ENCODE measurements around the gene ACTR8. TPM values are rescaled to one million over a fixed set of nuclear protein-coding genes. Genes with fewer than 3 reads are reported as not detected.

ACTR8 gene
- total RNA-seq, 1 experiment from 2014 or later = 37.1 TPM

DNA sequence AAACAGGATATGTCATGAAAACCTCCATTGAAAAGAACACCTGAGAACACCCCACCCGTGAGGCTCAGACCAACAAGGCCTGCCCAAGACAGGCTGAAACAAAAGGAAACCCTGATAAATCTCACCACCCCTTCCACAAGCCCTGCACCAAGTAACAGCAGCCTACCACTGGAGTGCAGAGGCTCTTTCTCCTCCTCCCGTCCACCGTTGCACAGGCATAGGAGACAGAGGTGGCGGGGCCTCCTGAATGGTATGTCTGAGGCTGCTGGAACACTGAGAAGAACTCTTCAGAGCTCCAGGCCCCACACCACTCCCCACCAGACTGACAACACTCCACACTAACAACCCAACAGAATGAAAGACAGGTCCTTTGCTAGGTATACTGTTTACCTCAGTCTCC, 57.2 kb downstream of the ACTR8 start:
- intact Hi-C loops (cut with micrococcal nuclease) = no loop called here
- no TSS peak for BruUV-seq (replicated peaks)
- no peak for DNase-seq (ENCODE audit: unreplicated experiment)
- Mint-ChIP-seq H3K4me1 (ENCODE audit: insufficient read depth, unreplicated experiment) (peaks cover 6% of the 10 kb centered on the region), H3K9me3 (ENCODE audit: unreplicated experiment) (no peaks in the 10 kb centered on the region), H3K27ac (ENCODE audit: low read depth, unreplicated experiment) (no peak overlapping the region), H3K4me3 (ENCODE audit: unreplicated experiment) (no peak overlapping the region), H3K36me3 (ENCODE audit: insufficient read depth, unreplicated experiment) (peaks cover 6% of the 10 kb centered on the region), H3K27me3 (ENCODE audit: insufficient read depth, unreplicated experiment) (no peaks in the 10 kb centered on the region)
- TF ChIP-seq, protein P1, sequence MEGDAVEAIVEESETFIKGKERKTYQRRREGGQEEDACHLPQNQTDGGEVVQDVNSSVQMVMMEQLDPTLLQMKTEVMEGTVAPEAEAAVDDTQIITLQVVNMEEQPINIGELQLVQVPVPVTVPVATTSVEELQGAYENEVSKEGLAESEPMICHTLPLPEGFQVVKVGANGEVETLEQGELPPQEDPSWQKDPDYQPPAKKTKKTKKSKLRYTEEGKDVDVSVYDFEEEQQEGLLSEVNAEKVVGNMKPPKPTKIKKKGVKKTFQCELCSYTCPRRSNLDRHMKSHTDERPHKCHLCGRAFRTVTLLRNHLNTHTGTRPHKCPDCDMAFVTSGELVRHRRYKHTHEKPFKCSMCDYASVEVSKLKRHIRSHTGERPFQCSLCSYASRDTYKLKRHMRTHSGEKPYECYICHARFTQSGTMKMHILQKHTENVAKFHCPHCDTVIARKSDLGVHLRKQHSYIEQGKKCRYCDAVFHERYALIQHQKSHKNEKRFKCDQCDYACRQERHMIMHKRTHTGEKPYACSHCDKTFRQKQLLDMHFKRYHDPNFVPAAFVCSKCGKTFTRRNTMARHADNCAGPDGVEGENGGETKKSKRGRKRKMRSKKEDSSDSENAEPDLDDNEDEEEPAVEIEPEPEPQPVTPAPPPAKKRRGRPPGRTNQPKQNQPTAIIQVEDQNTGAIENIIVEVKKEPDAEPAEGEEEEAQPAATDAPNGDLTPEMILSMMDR (IDR thresholded peaks at IDR 0.05; ENCODE audit: unreplicated experiment) = no peak
- ChIA-PET CTCF (no interaction called here), POLR2A (no interaction called here)

DNA sequence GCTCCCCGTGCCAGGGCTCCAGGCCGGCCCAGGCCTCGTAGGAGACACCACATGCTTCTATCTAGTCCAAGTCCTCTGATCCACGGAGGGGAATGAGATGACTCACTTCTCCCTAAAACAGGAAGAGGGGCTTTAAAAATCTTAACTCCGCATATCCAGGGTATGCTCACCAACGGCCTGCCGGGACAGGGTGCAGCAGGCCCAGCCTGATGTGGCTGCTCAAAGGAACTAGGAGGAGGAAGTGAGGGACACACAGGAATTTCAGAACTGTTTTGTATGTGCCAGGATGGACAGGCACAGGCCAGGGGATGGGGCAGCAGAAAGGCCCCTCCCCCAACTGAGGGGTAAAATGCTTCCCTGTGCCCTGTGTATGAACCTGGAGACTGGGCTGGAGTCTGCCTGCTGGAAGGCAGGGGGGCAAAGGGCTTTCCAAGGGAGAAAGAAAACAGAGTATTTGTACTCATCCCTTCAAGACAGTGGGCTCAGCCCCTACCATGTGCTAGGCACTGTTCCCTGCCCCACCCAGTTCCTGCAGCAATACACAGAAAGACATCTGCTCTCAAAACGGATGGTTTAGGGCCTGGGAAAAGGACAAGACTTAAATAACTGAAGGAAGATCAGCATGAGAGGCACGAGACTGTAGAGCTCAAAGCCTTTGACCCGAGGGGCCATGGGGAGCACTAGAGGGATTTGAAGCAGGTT, 57.8 kb downstream of the ACTR8 start:
- Mint-ChIP-seq H3K36me3 (ENCODE audit: insufficient read depth, unreplicated experiment) (peaks cover 6% of the 10 kb centered on the region), H3K4me3 (ENCODE audit: unreplicated experiment) (no peak overlapping the region), H3K9me3 (ENCODE audit: unreplicated experiment) (no peaks in the 10 kb centered on the region), H3K4me1 (ENCODE audit: insufficient read depth, unreplicated experiment) (peaks cover 6% of the 10 kb centered on the region), H3K27ac (ENCODE audit: low read depth, unreplicated experiment) (no peak overlapping the region), H3K27me3 (ENCODE audit: insufficient read depth, unreplicated experiment) (no peaks in the 10 kb centered on the region)
- ChIA-PET CTCF (no interaction called here), POLR2A (no interaction called here)
- no TSS peak for BruUV-seq (replicated peaks)
- intact Hi-C loops (cut with micrococcal nuclease) = no loop called here
- no peak for DNase-seq (ENCODE audit: unreplicated experiment)
- TF ChIP-seq, protein P1 (IDR thresholded peaks at IDR 0.05; ENCODE audit: unreplicated experiment) = no peak

DNA sequence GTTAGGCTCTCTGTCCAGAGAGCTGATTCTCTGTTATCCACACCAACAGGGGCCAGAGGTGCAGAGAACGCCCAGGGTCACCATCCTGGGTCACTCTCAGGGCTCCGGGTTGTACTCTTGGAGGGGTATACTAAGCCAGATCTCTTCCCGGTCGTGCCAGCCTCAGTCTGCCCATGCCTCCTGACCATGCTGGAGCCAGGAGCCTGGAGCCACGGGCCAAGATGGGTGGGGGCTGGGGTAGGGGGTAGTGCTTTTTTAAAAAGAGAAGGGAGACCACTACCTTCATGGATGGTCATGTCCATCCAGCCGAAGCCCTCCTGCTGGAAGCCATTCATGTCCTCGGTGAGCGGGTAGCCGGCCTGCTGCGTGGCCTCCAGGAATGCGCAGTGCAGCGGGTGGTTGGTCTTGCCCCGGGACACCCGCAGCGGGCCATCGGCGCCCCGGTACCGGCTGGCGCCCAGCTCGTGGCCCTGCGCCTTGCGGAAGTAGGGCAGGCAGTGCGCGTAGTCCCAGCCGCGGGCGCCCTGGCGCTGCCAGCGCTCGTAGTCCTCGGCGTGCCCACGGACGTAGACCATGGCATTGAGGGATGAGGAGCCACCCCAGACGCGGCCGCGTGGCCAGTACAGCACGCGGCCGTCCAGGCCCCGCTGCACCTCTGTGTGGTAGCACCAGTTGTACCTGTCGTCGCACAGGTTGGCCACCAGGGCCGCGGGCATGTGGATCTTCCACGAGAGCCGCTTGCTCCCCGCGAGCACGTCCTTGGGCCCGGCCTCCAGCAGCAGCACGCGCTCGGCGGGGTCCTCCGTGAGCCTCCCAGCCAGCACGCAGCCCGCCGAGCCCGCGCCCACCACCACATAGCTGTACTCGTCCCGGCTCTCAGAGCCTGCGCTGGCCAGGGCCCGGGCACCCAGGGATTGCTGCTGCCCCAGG, 58.7 kb downstream of the ACTR8 start:
- H3K4me3 Mint-ChIP-seq (ENCODE audit: unreplicated experiment) = no peak overlapping the region
- POLR2A ChIA-PET = no interaction called here
- DNase-seq (ENCODE audit: unreplicated experiment) = no peak
- H3K36me3 Mint-ChIP-seq (ENCODE audit: insufficient read depth, unreplicated experiment) = peaks cover 6% of the 10 kb centered on the region
- intact Hi-C loops (cut with micrococcal nuclease) = no loop called here
- no TSS peak for BruUV-seq (replicated peaks)
- H3K9me3 Mint-ChIP-seq (ENCODE audit: unreplicated experiment) = no peaks in the 10 kb centered on the region
- H3K27ac Mint-ChIP-seq (ENCODE audit: low read depth, unreplicated experiment) = no peak overlapping the region
- peaks cover 6% of the 10 kb centered on the region for H3K4me1 Mint-ChIP-seq (ENCODE audit: insufficient read depth, unreplicated experiment)
- H3K27me3 Mint-ChIP-seq (ENCODE audit: insufficient read depth, unreplicated experiment) = no peaks in the 10 kb centered on the region
- CTCF ChIA-PET = no interaction called here
- TF ChIP-seq, protein P1 (IDR thresholded peaks at IDR 0.05; ENCODE audit: unreplicated experiment) = no peak

- peak overlapping the region; percentile 80 for H3K27ac Mint-ChIP-seq (ENCODE audit: low read depth, unreplicated experiment)
- H3K4me3 Mint-ChIP-seq (ENCODE audit: unreplicated experiment) = no peak overlapping the region
- POLR2A ChIA-PET = interaction anchor here (1.1 to 1.2 kb wide), 2 partner anchors 49 to 69 kb away, joined by 3 to 4 read pairs; partner anchors contain the start of gene SELENOK
- DNase-seq (ENCODE audit: unreplicated experiment) = no peak
- no TSS peak for BruUV-seq (replicated peaks)
- no peaks in the 10 kb centered on the region for H3K9me3 Mint-ChIP-seq (ENCODE audit: unreplicated experiment)
- no peaks in the 10 kb centered on the region for H3K27me3 Mint-ChIP-seq (ENCODE audit: insufficient read depth, unreplicated experiment)
- CTCF ChIA-PET = interaction anchor here (0.6 to 0.7 kb wide), 3 partner anchors 69 to 144 kb away, joined by 3 to 4 read pairs (median 3); no protein-coding TSS in a partner anchor
- peaks cover 6% of the 10 kb centered on the region for H3K36me3 Mint-ChIP-seq (ENCODE audit: insufficient read depth, unreplicated experiment)
- TF ChIP-seq, protein P1 (IDR thresholded peaks at IDR 0.05; ENCODE audit: unreplicated experiment) = no peak
- intact Hi-C loops (cut with micrococcal nuclease) = no loop called here
- H3K4me1 Mint-ChIP-seq (ENCODE audit: insufficient read depth, unreplicated experiment) = peaks cover 6% of the 10 kb centered on the region
Observed at GRCh38 chr3:53822331-53822741, 59.6 kb downstream of the ACTR8 start.
